HL-60 (cell line): ENCODE results near the gene PYGB.

Experiments
- DNase-seq, 2 experiments: peaks; one replicate each; pipeline ENCODE4 v3.0.0-alpha.2; 2010 to 2020; ENCODE audit warnings: low read depth in 1 of 2, low spot score in 1 of 2
- H3K27ac ChIP-seq: fragments of 250-450 bp; sonication (Bioruptor Pico); replicated peaks from 2 replicates; pipeline ENCODE4 v1.5.1; 2020; ENCODE audit warnings: mild to moderate bottlenecking, moderate library complexity
- H3K27me3 ChIP-seq: fragments of 250-450 bp; sonication (Bioruptor Pico); 2 replicates; pipeline ENCODE4 v1.5.1; 2021; ENCODE audit warnings: mild to moderate bottlenecking, moderate library complexity; ENCODE audit not compliant: insufficient read depth, poor library complexity, severe bottlenecking
- H3K4me3 ChIP-seq: replicated peaks from 2 replicates; pipeline ENCODE4 v1.5.1; 2011; ENCODE audit warnings: mild to moderate bottlenecking, control low read depth, low read length; ENCODE audit not compliant: insufficient read depth
- GABPA ChIP-seq: IDR thresholded peaks from 2 replicates; pipeline ENCODE4 v1.6.1; 2012; ENCODE audit warnings: low read depth
- POLR2AphosphoS5 ChIP-seq: IDR thresholded peaks from 2 replicates; pipeline ENCODE4 v1.6.1; 2012; ENCODE audit warnings: low read depth
- SPI1 ChIP-seq: IDR thresholded peaks from 2 replicates; pipeline ENCODE4 v1.6.1; 2012; ENCODE audit warnings: low read depth, mild to moderate bottlenecking, borderline replicate concordance
- TF ChIP-seq, protein P1 (sequence below): IDR thresholded peaks from 2 replicates; pipeline ENCODE4 v1.6.1; 2012; ENCODE audit warnings: low read depth; ENCODE audit not compliant: insufficient replicate concordance
- TF ChIP-seq, protein P2 (sequence below): IDR thresholded peaks from one replicate; pipeline ENCODE4 v1.5.1; 2011; ENCODE audit warnings: low read length, control low read depth, inconsistent platforms; ENCODE audit not compliant: insufficient read depth

Gene PYGB

DNA sequence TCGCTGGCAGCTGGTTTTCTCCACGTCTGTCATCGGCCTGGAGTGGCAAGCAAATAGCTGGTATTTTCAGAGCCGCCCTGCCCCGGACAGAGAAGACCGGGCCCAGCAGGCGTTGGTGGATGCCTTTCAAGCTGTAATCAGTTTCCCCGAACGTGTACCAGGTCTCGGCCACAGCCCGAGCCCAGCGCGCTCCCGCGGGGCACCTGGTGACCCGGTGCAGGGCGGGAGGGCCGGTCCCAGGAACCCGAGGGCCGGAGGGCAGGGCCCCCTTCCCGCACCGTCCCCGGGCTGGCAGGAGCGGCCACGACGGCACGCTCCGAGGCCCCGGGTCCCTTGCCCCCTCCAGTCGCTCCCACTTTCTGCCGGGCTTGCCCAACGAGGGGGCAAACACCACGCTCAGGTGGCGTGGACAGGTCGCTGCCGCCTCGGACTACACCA lies 348 bp upstream of the PYGB start:
- DNase-seq: peak in 1 of 2 experiments; percentile 15
- Histone ChIP-seq H3K4me3 (peak overlapping the region; percentile 84), H3K27ac (no peak overlapping the region), H3K27me3 (no peaks in the 10 kb centered on the region)
- TF ChIP-seq POLR2AphosphoS5 (no peak), GABPA (no peak), SPI1 (no peak)
- TF ChIP-seq, protein P1, sequence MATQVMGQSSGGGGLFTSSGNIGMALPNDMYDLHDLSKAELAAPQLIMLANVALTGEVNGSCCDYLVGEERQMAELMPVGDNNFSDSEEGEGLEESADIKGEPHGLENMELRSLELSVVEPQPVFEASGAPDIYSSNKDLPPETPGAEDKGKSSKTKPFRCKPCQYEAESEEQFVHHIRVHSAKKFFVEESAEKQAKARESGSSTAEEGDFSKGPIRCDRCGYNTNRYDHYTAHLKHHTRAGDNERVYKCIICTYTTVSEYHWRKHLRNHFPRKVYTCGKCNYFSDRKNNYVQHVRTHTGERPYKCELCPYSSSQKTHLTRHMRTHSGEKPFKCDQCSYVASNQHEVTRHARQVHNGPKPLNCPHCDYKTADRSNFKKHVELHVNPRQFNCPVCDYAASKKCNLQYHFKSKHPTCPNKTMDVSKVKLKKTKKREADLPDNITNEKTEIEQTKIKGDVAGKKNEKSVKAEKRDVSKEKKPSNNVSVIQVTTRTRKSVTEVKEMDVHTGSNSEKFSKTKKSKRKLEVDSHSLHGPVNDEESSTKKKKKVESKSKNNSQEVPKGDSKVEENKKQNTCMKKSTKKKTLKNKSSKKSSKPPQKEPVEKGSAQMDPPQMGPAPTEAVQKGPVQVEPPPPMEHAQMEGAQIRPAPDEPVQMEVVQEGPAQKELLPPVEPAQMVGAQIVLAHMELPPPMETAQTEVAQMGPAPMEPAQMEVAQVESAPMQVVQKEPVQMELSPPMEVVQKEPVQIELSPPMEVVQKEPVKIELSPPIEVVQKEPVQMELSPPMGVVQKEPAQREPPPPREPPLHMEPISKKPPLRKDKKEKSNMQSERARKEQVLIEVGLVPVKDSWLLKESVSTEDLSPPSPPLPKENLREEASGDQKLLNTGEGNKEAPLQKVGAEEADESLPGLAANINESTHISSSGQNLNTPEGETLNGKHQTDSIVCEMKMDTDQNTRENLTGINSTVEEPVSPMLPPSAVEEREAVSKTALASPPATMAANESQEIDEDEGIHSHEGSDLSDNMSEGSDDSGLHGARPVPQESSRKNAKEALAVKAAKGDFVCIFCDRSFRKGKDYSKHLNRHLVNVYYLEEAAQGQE: no peak
- TF ChIP-seq, protein P2, sequence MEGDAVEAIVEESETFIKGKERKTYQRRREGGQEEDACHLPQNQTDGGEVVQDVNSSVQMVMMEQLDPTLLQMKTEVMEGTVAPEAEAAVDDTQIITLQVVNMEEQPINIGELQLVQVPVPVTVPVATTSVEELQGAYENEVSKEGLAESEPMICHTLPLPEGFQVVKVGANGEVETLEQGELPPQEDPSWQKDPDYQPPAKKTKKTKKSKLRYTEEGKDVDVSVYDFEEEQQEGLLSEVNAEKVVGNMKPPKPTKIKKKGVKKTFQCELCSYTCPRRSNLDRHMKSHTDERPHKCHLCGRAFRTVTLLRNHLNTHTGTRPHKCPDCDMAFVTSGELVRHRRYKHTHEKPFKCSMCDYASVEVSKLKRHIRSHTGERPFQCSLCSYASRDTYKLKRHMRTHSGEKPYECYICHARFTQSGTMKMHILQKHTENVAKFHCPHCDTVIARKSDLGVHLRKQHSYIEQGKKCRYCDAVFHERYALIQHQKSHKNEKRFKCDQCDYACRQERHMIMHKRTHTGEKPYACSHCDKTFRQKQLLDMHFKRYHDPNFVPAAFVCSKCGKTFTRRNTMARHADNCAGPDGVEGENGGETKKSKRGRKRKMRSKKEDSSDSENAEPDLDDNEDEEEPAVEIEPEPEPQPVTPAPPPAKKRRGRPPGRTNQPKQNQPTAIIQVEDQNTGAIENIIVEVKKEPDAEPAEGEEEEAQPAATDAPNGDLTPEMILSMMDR: no peak

DNA sequence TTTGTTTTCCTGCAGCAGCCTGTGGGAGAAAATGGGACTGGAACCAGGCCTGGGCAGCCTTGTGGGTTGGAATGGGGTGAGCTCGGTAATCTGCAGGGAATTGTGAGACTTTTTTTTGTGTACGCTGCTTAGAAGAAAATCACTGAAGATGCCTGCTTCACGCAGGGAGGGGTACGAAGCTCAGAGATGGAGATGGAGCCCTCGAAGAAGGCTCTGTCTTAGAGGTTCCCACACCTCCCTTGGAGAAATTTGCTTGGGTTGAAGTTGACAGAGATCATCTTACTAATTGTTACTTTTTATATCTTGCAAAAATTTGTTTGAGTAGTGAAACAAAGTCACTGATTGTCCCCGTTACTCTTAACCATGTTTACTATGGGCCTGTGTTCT lies 894 bp downstream of the PYGB start:
- peak overlapping the region; percentile 84 for H3K4me3 ChIP-seq
- H3K27ac ChIP-seq: no peak overlapping the region
- no peak for DNase-seq
- TF ChIP-seq GABPA (no peak), POLR2AphosphoS5 (no peak), SPI1 (no peak)
- TF ChIP-seq, protein P2: no peak
- TF ChIP-seq, protein P1: no peak
- H3K27me3 ChIP-seq: no peaks in the 10 kb centered on the region

DNA sequence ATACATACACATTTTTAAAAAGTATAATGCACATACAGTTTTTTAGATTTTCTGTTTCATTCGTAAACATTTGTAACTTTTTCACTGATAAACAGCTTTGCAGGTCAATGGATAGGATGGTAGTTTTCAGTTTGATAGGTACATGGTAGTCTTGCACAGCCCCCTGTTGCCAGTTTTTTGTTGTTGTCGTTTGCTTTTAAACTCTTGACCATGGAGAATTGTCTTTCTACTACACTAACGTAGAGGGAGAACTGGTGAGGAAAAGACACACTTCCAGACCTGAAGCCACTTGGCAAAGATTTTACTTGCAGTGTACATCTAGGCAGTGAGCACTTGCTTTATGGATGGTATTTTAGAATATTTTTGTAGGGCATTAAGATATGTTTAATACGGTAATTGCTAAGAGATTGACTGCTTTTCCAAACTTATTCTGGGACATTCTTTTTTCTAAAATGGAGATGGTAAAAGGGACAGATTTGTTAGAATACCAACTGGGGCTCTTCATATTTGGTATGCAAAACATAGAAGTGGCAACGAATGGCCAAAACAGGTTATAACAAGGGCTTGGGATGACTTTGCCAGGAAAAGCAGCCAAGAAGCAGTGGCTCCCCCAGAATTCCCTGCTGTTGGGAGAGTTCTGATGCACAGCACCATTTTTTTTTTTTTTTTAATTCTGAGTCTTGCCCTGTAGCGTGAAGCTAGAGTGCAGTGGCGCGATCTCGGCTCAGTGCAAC lies 1.5 kb downstream of the PYGB start:
- Histone ChIP-seq H3K27me3 (no peaks in the 10 kb centered on the region), H3K4me3 (peak overlapping the region; percentile 84), H3K27ac (no peak overlapping the region)
- no peak for DNase-seq
- no peak for TF ChIP-seq SPI1
- TF ChIP-seq, protein P1: no peak
- TF ChIP-seq, protein P2: no peak
- TF ChIP-seq GABPA: no peak
- TF ChIP-seq POLR2AphosphoS5: no peak
